Fibroblast of lung (primary cell): ENCODE data around the gene PDLIM7. TPM values are rescaled to one million over a fixed set of nuclear protein-coding genes. Genes with fewer than 3 reads are reported as not detected.

ENCODE experiments used
- DNase-seq, 2 donors: peaks; one replicate each; pipeline versions ENCODE4 v3.0.0 to v3.0.0-alpha.2; 2010; ENCODE audit warnings: low read depth in 2 of 2
- H2AFZ ChIP-seq: 2 replicates; pipeline ENCODE4 v1.5.1; 2012; ENCODE audit warnings: low read length, control low read depth, inconsistent platforms
- H3K27ac ChIP-seq: 2 replicates; pipeline ENCODE4 v1.5.1; 2011; ENCODE audit warnings: low read length, control low read depth; ENCODE audit not compliant: insufficient read depth
- H3K27me3 ChIP-seq: 2 replicates; pipeline ENCODE4 v1.5.1; 2011; ENCODE audit warnings: mild to moderate bottlenecking, low read length; ENCODE audit not compliant: control insufficient read depth, insufficient read depth
- H3K36me3 ChIP-seq: 2 replicates; pipeline ENCODE4 v1.5.1; 2011; ENCODE audit warnings: low read length; ENCODE audit not compliant: control insufficient read depth, insufficient read depth
- H3K4me1 ChIP-seq: 2 replicates; pipeline ENCODE4 v1.5.1; 2011; ENCODE audit warnings: low read length; ENCODE audit not compliant: control insufficient read depth, insufficient read depth; ENCODE audit errors: extremely low read depth
- H3K4me2 ChIP-seq: 2 replicates; pipeline ENCODE4 v1.5.1; 2011; ENCODE audit warnings: low read length, control low read depth; ENCODE audit not compliant: insufficient read depth; ENCODE audit errors: extremely low read depth
- H3K4me3 ChIP-seq, 4 experiments: fragments of 200-600 bp in 1 of 4; sonication (generic) in 1 of 4; replicated peaks in 1 of 4; 2 replicates each; pipeline ENCODE4 v1.5.1; 2011 to 2016; ENCODE audit warnings: low read length in 4 of 4, low read depth in 3 of 4, mild to moderate bottlenecking in 3 of 4, control low read depth in 2 of 4, inconsistent platforms in 1 of 4, mixed read lengths in 1 of 4; ENCODE audit not compliant: insufficient read depth in 1 of 4; ENCODE audit errors: control extremely low read depth in 1 of 4
- H3K79me2 ChIP-seq: 2 replicates; pipeline ENCODE4 v1.5.1; 2012; ENCODE audit warnings: mild to moderate bottlenecking, low read length, inconsistent platforms; ENCODE audit not compliant: control insufficient read depth, insufficient read depth
- H3K9ac ChIP-seq: 2 replicates; pipeline ENCODE4 v1.5.1; 2011; ENCODE audit warnings: mild to moderate bottlenecking, low read length, control low read depth; ENCODE audit not compliant: insufficient read depth
- H3K9me3 ChIP-seq: 2 replicates; pipeline ENCODE4 v1.5.1; 2012; ENCODE audit warnings: low read depth, low read length; ENCODE audit not compliant: control insufficient read depth, insufficient read depth
- H4K20me1 ChIP-seq: 2 replicates; pipeline ENCODE4 v1.5.1; 2011; ENCODE audit warnings: low read length; ENCODE audit not compliant: control insufficient read depth, insufficient read depth; ENCODE audit errors: extremely low read depth
- CTCF ChIP-seq, 2 donors: IDR thresholded peaks in 1 of 2; conservative IDR thresholded peaks in 1 of 2; 1 replicate in 1 of 2; 2 replicates in 1 of 2; pipeline ENCODE4 v1.5.1; 2011 to 2012; ENCODE audit warnings: low read length in 2 of 2, control low read depth in 1 of 2, inconsistent platforms in 1 of 2, low read depth in 1 of 2, mild to moderate bottlenecking in 1 of 2
- EZH2 ChIP-seq: IDR thresholded peaks from 2 replicates; pipeline ENCODE4 v1.5.1; 2012; ENCODE audit warnings: low read length, control low read depth, mild to moderate bottlenecking; ENCODE audit errors: missing control alignments
- polyA plus RNA-seq, 2 donors: library from polyadenylated mRNA; depleted of rRNA in 1 of 2; stranded (reverse) in 1 of 2; unstranded in 1 of 2; fragments of >200 nt; gene quantifications; 2 replicates each; pipeline ENCODE4 v1.2.1, GENCODE V29; 2011 to 2012; ENCODE audit warnings: missing spikeins in 1 of 2
- total RNA-seq: library from RNA; depleted of rRNA; stranded (reverse); fragments of >200 nt; gene quantifications from 2 replicates; pipeline ENCODE4 v1.2.1, GENCODE V29; 2014

The PDLIM7 gene
- total and polyA plus RNA-seq, 2 donors (not counting 1 experiment from before 2014, with no cell fraction given) = 65.2 to 245 TPM

- Histone ChIP-seq H3K9ac (no peak overlapping the region), H3K4me2 (no peak overlapping the region), H3K4me1 (no peaks in the 10 kb centered on the region), H3K27me3 (no peaks in the 10 kb centered on the region), H4K20me1 (no peaks in the 10 kb centered on the region), H3K9me3 (no peaks in the 10 kb centered on the region), H3K79me2 (no peaks in the 10 kb centered on the region), H3K27ac (no peak overlapping the region), H2AFZ (no peak overlapping the region), H3K36me3 (peaks cover 7% of the 10 kb centered on the region), H3K4me3 (no peak overlapping the region)
- TF ChIP-seq EZH2 = no peak
- TF ChIP-seq CTCF (conservative IDR thresholded peaks at IDR 0.05 in 1 of 2, IDR thresholded peaks at IDR 0.05 in 1 of 2; ENCODE audit: low read depth in 1 of 2, low read length in 2 of 2) = no peak
- no peak for DNase-seq
Measured at GRCh38 chr5:177440211-177440989, 57.0 kb downstream of the PDLIM7 start.

DNA sequence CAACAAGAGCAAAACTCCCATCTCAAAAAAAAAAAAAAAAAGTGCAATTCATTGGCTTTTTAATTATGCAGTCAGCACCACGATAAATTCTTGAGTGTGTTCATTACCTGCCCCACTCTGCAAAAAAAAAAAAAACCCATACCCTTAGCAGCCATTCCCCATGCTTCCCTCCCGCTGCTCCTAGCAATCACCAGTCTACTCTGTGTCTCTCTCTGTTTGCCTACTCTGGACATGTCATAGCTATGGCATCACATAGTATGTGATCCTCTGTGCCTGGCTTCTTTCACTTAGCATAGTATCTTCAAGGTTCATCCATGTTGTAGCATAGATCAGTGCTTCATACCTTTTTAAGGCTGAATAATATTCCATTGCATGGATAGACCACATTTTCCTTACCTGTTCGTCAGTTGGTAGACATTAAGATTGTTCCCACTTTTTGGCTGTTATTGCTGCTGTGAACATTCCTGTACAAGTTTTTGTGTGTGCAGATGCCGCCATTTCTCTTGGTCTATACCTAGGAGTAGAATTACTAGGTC is 57.8 kb downstream of the PDLIM7 start:
- no peak overlapping the region for H3K4me3 ChIP-seq
- peaks cover 8% of the 10 kb centered on the region for H3K36me3 ChIP-seq
- H2AFZ ChIP-seq = no peak overlapping the region
- no peaks in the 10 kb centered on the region for H4K20me1 ChIP-seq
- no peaks in the 10 kb centered on the region for H3K79me2 ChIP-seq
- H3K9me3 ChIP-seq = no peaks in the 10 kb centered on the region
- TF ChIP-seq CTCF (conservative IDR thresholded peaks at IDR 0.05 in 1 of 2, IDR thresholded peaks at IDR 0.05 in 1 of 2; ENCODE audit: low read depth in 1 of 2, low read length in 2 of 2) (no peak), EZH2 (no peak)
- H3K27ac ChIP-seq = no peak overlapping the region
- no peaks in the 10 kb centered on the region for H3K4me1 ChIP-seq
- DNase-seq = no peak
- no peak overlapping the region for H3K4me2 ChIP-seq
- H3K27me3 ChIP-seq = no peaks in the 10 kb centered on the region
- H3K9ac ChIP-seq = no peak overlapping the region

- Histone ChIP-seq H3K27me3 (no peaks in the 10 kb centered on the region), H3K9ac (no peak overlapping the region), H3K4me1 (no peaks in the 10 kb centered on the region), H4K20me1 (no peaks in the 10 kb centered on the region), H3K4me3 (no peak overlapping the region), H2AFZ (no peak overlapping the region), H3K36me3 (peaks cover 14% of the 10 kb centered on the region), H3K9me3 (no peaks in the 10 kb centered on the region), H3K27ac (no peak overlapping the region), H3K4me2 (no peak overlapping the region), H3K79me2 (no peaks in the 10 kb centered on the region)
- DNase-seq = no peak
- TF ChIP-seq CTCF (conservative IDR thresholded peaks at IDR 0.05 in 1 of 2, IDR thresholded peaks at IDR 0.05 in 1 of 2; ENCODE audit: low read depth in 1 of 2, low read length in 2 of 2) (no peak), EZH2 (no peak)
Measured at GRCh38 chr5:177438468-177438867, 58.9 kb downstream of the PDLIM7 start.
